ENCODE measurements around the gene TMEM87A.

DNA sequence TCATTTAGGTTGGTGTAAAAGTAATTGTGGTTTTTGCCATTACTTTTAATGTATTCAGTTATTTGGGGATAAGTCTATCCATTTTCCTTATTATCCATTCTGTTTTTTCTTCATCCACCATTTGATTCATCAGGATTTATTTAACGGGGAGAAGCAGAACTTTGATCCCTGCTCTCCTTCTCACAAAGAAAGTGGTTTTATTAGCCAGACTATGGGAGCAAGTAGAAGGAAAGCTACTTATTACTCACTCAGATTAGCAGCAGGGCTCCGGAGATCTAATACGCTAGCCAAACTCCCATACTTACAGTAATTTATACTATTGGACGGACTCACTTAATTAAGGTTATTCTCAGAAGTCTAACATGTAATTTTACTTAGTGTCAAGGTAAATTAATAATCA is 14.7 kb upstream of the TMEM87A start:
- TF ChIP-seq POLR2AphosphoS5 (IDR thresholded peaks at IDR 0.05; ENCODE audit: low read depth) = no peak
- TF ChIP-seq, protein P1, sequence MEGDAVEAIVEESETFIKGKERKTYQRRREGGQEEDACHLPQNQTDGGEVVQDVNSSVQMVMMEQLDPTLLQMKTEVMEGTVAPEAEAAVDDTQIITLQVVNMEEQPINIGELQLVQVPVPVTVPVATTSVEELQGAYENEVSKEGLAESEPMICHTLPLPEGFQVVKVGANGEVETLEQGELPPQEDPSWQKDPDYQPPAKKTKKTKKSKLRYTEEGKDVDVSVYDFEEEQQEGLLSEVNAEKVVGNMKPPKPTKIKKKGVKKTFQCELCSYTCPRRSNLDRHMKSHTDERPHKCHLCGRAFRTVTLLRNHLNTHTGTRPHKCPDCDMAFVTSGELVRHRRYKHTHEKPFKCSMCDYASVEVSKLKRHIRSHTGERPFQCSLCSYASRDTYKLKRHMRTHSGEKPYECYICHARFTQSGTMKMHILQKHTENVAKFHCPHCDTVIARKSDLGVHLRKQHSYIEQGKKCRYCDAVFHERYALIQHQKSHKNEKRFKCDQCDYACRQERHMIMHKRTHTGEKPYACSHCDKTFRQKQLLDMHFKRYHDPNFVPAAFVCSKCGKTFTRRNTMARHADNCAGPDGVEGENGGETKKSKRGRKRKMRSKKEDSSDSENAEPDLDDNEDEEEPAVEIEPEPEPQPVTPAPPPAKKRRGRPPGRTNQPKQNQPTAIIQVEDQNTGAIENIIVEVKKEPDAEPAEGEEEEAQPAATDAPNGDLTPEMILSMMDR (IDR thresholded peaks at IDR 0.05; ENCODE audit: insufficient read depth, low read length) = no peak

Data from HL-60 (cell line).